ENCODE data around the gene TUBA4A. TPM values are rescaled to one million over a fixed set of nuclear protein-coding genes. Genes with fewer than 3 reads are reported as not detected.

TUBA4A gene
- total and polyA plus RNA-seq, 9 of the 15 experiments (the other 6 are each of a cell fraction or from before 2014, with no cell fraction given): 25.1 to 174 (median 42.4) TPM

DNA sequence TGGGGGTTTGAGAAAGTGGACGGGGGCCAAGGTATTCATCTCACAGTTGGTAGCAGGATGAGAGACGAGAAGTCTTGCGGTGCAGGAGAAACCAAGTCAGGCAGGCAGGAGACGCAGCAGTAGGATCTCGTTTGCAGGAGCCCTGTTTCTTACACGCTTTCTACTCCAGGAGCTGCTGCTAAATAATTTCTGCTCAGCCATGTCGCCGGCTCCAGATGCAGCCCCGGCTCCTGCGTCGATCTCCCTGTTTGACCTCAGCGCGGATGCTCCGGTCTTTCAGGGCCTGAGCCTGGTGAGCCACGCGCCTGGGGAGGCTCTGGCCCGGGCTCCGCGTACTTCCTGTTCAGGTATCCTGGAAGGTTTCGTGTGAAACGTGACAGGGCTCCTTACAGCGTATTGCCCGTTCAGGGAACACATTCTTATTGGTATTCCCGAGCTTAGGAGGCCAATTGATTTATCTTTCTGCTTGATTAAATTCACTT lies 23.6 kb downstream of the TUBA4A start:
- POLR2A ChIA-PET: interaction anchor here (0.6 to 2.1 kb wide), 9 partner anchors 9 to 53 kb away, joined by 3 to 12 read pairs (median 6); partner anchors contain the start of genes ABCB6, GLB1L, STK16 and ZFAND2B
- Histone ChIP-seq H3K9ac (ENCODE audit: insufficient read depth in 1 of 2, low read depth in 2 of 2, low read length in 2 of 2) (peak overlapping the region; percentile 96 to 97), H3K36me3 (ENCODE audit: control insufficient read depth, insufficient read depth, low read length) (peaks cover 61% of the 10 kb centered on the region), H3K4me3 (peak overlapping the region; percentile 90), H3K4me2 (ENCODE audit: insufficient read depth, low read length) (peak overlapping the region; percentile 97), H2AFZ (ENCODE audit: low read depth, low read length) (peak overlapping the region; percentile 77), H4K20me1 (replicated peaks; ENCODE audit: control insufficient read depth, insufficient read depth, low read length) (no peaks in the 10 kb centered on the region), H3K27ac (ENCODE audit: extremely low read depth, low read depth, low read length) (peak overlapping the region; percentile 90), H3K4me1 (replicated peaks in 1 of 2; ENCODE audit: control insufficient read depth in 2 of 2, insufficient read depth in 2 of 2, low read length in 2 of 2) (peaks cover 13 to 16% of the 10 kb centered on the region in 2 experiments; a peak in 4 of 5 replicates), H3K79me2 (ENCODE audit: control insufficient read depth, insufficient read depth, low read length) (peaks cover 52% of the 10 kb centered on the region), H3K9me3 (replicated peaks; ENCODE audit: control insufficient read depth, insufficient read depth, low read depth, low read length) (no peaks in the 10 kb centered on the region), H3K9me1 (ENCODE audit: control insufficient read depth, insufficient read depth, low read length) (no peaks in the 10 kb centered on the region), H3K27me3 (ENCODE audit: control insufficient read depth in 2 of 2, insufficient read depth in 2 of 2, low read length in 2 of 2) (no peaks in the 10 kb centered on the region)
- peak; percentile 32 to 65 (median 36) for DNase-seq (ENCODE audit: extremely low read depth in 1 of 4, low spot score in 3 of 4)
- in situ Hi-C loops (cut with MboI): no loop called here
- peak; percentile 67 for FAIRE-seq
- ATAC-seq: peak; percentile 58
- BruUV-seq (replicated peaks): TSS peak; percentile 76
- under 1% methylated on average over 23 of the region's 24 CpGs for WGBS (ENCODE audit: insufficient coverage, low coverage, missing lambda C conversion rate)
- intact Hi-C loops (cut with micrococcal nuclease): no loop called here
- CTCF ChIA-PET (ENCODE audit: low intra/inter-chr PET ratio): no interaction called here
- TF ChIP-seq HLTF (IDR thresholded peaks at IDR 0.05): 0 out of 2 replicates have a peak, but pooled peaks have one; percentile 16
- TF ChIP-seq, protein P1, sequence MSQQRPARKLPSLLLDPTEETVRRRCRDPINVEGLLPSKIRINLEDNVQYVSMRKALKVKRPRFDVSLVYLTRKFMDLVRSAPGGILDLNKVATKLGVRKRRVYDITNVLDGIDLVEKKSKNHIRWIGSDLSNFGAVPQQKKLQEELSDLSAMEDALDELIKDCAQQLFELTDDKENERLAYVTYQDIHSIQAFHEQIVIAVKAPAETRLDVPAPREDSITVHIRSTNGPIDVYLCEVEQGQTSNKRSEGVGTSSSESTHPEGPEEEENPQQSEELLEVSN (IDR thresholded peaks at IDR 0.05; ENCODE audit: borderline replicate concordance in 1 of 2, extremely low read depth in 1 of 2, insufficient read depth in 1 of 2, insufficient read length in 1 of 2, low read depth in 1 of 2, low read length in 1 of 2, poor library complexity in 1 of 2, severe bottlenecking in 1 of 2): peak in 1 of 2 experiments; percentile 39
- no peak for TF ChIP-seq POLR2H (tag; IDR thresholded peaks at IDR 0.05; ENCODE audit: low read depth)
- TF ChIP-seq ERF (CRISPR knock-in tag; IDR thresholded peaks at IDR 0.05): no peak
- TF ChIP-seq ZNF583 (CRISPR knock-in tag; IDR thresholded peaks at IDR 0.05): no peak
- 0 out of 2 replicates have a peak, but pooled peaks have one; percentile 51 for TF ChIP-seq ZSCAN29 (IDR thresholded peaks at IDR 0.05)
- TF ChIP-seq CREM (IDR thresholded peaks at IDR 0.05; ENCODE audit: low read depth): no peak
- TF ChIP-seq NFIC (IDR thresholded peaks at IDR 0.05): 0 out of 2 replicates have a peak, but pooled peaks have one; percentile 9
- no peak for TF ChIP-seq IFI16 (CRISPR knock-in tag; IDR thresholded peaks at IDR 0.05)
- TF ChIP-seq, protein P2, sequence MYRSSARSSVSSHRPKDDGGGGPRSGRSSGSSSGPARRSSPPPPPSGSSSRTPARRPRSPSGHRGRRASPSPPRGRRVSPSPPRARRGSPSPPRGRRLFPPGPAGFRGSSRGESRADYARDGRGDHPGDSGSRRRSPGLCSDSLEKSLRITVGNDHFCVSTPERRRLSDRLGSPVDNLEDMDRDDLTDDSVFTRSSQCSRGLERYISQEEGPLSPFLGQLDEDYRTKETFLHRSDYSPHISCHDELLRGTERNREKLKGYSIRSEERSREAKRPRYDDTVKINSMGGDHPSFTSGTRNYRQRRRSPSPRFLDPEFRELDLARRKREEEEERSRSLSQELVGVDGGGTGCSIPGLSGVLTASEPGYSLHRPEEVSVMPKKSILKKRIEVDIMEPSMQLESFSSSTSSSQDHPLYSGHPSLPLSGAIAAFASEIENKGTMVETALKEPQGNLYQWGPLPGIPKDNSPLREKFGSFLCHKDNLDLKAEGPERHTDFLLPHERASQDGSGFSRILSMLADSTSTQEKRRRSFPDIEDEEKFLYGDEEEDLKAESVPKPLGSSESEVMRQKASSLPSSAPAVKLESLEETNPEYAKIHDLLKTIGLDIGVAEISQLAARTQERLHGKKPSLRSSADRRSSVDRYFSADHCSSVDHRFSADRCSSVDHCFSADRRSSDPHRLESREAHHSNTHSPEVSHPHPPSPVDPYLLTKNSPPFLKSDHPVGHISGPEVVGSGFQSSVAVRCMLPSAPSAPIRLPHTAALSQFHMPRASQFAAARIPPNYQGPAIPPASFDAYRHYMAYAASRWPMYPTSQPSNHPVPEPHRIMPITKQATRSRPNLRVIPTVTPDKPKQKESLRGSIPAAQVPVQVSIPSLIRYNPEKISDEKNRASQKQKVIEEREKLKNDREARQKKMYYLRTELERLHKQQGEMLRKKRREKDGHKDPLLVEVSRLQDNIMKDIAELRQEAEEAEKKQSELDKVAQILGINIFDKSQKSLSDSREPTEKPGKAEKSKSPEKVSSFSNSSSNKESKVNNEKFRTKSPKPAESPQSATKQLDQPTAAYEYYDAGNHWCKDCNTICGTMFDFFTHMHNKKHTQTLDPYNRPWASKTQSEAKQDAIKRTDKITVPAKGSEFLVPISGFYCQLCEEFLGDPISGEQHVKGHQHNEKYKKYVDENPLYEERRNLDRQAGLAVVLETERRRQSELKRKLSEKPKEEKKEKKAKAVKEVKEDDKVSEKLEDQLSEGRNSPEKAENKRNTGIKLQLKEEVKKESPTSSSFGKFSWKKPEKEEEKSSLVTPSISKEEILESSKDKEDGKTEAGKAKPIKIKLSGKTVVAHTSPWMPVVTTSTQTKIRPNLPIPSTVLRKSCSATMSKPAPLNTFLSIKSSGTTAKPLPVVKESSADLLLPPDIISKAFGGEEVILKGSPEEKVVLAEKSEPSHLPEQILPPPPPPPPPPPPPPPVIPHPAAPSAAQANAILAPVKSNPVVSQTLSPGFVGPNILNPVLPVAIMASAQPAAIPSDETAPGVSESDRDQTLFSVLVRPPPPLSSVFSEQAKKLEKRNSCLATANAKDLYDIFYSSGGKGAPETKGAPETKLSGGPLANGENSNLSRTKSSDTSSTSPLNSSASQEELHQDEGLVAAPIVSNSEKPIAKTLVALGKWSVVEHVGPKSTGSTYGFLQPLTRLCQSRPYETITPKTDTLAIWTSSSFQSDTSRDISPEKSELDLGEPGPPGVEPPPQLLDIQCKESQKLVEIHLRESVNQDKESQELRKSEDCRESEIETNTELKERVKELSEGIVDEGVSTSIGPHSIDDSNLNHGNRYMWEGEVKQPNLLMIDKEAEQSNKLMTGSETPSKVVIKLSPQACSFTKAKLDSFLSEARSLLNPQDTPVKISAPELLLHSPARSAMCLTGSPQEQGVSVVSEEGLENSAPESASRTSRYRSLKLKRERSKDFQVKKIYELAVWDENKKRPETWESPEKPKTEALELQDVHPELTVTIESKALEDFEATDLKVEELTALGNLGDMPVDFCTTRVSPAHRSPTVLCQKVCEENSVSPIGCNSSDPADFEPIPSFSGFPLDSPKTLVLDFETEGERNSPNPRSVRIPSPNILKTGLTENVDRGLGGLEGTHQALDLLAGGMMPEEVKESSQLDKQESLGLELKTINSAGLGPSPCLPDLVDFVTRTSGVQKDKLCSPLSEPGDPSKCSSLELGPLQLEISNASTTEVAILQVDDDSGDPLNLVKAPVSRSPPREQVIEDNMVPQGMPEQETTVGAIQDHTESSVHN (IDR thresholded peaks at IDR 0.05; ENCODE audit: borderline replicate concordance in 1 of 2, low read depth in 1 of 2): 0 out of 4 replicates have a peak, but pooled peaks of 1 of the 2 experiments have one; percentile 33
- TF ChIP-seq, protein P3, sequence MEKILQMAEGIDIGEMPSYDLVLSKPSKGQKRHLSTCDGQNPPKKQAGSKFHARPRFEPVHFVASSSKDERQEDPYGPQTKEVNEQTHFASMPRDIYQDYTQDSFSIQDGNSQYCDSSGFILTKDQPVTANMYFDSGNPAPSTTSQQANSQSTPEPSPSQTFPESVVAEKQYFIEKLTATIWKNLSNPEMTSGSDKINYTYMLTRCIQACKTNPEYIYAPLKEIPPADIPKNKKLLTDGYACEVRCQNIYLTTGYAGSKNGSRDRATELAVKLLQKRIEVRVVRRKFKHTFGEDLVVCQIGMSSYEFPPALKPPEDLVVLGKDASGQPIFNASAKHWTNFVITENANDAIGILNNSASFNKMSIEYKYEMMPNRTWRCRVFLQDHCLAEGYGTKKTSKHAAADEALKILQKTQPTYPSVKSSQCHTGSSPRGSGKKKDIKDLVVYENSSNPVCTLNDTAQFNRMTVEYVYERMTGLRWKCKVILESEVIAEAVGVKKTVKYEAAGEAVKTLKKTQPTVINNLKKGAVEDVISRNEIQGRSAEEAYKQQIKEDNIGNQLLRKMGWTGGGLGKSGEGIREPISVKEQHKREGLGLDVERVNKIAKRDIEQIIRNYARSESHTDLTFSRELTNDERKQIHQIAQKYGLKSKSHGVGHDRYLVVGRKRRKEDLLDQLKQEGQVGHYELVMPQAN (IDR thresholded peaks at IDR 0.05; ENCODE audit: borderline replicate concordance): peak; percentile 75
